Ishikawa (cell line): ENCODE measurements around the gene CACNA1C.

Experiments used
- CEBPB ChIP-seq: IDR thresholded peaks from 2 replicates; pipeline ENCODE4 v1.6.1; 2012
- CREB1 ChIP-seq: IDR thresholded peaks from 2 replicates; pipeline ENCODE4 v1.6.1; 2012; ENCODE audit warnings: low read depth
- EGR1 ChIP-seq: IDR thresholded peaks from 2 replicates; pipeline ENCODE4 v1.6.1; 2012
- EP300 ChIP-seq: IDR thresholded peaks from 2 replicates; pipeline ENCODE4 v1.6.1; 2012; ENCODE audit warnings: borderline replicate concordance
- FOXM1 ChIP-seq: IDR thresholded peaks from 2 replicates; pipeline ENCODE4 v1.6.1; 2012; ENCODE audit warnings: low read depth, borderline replicate concordance
- MAX ChIP-seq: IDR thresholded peaks from 2 replicates; pipeline ENCODE4 v1.6.1; 2012
- NFIC ChIP-seq: IDR thresholded peaks from 2 replicates; pipeline ENCODE4 v1.6.1; 2012
- RAD21 ChIP-seq: IDR thresholded peaks from 2 replicates; pipeline ENCODE4 v1.6.1; 2012; ENCODE audit warnings: low read depth
- REST ChIP-seq: IDR thresholded peaks from 2 replicates; pipeline ENCODE4 v1.6.1; 2012; ENCODE audit warnings: low read depth, mild to moderate bottlenecking
- TAF1 ChIP-seq: IDR thresholded peaks from 2 replicates; pipeline ENCODE4 v1.6.1; 2012; ENCODE audit warnings: low read depth, mild to moderate bottlenecking
- TCF12 ChIP-seq: IDR thresholded peaks from 2 replicates; pipeline ENCODE4 v1.6.1; 2012; ENCODE audit warnings: low read depth
- TEAD4 ChIP-seq: IDR thresholded peaks from 2 replicates; pipeline ENCODE4 v1.6.1; 2012
- USF1 ChIP-seq: IDR thresholded peaks from 2 replicates; pipeline ENCODE4 v1.6.1; 2012
- YY1 ChIP-seq: IDR thresholded peaks from 2 replicates; pipeline ENCODE4 v1.6.1; 2012; ENCODE audit warnings: low read depth
- ZBTB7A ChIP-seq: IDR thresholded peaks from 2 replicates; pipeline ENCODE4 v1.6.1; 2012; ENCODE audit warnings: low read depth

Gene CACNA1C

GRCh38 chr12:2344885-2345284 is 292.1 kb downstream of the CACNA1C start:
- TF ChIP-seq REST = no peak
- TF ChIP-seq TCF12 = no peak
- TF ChIP-seq CREB1 = no peak

GRCh38 chr12:2345902-2346301 is 293.1 kb downstream of the CACNA1C start:
- no peak for TF ChIP-seq TCF12
- TF ChIP-seq EGR1 = no peak
- TF ChIP-seq USF1 = no peak
- TF ChIP-seq CEBPB = no peak
- no peak for TF ChIP-seq TEAD4
- no peak for TF ChIP-seq MAX
- no peak for TF ChIP-seq ZBTB7A
- no peak for TF ChIP-seq REST
- no peak for TF ChIP-seq YY1
- no peak for TF ChIP-seq RAD21
- no peak for TF ChIP-seq EP300
- no peak for TF ChIP-seq NFIC

GRCh38 chr12:2346416-2346815 is 293.6 kb downstream of the CACNA1C start:
- no peak for TF ChIP-seq MAX
- TF ChIP-seq YY1 = no peak
- no peak for TF ChIP-seq EP300
- no peak for TF ChIP-seq RAD21

GRCh38 chr12:2347137-2347843 is 294.5 kb downstream of the CACNA1C start:
- TF ChIP-seq YY1 (no peak), CEBPB (no peak)

- TF ChIP-seq EGR1 = no peak
- no peak for TF ChIP-seq CEBPB
- TF ChIP-seq YY1 = no peak
- no peak for TF ChIP-seq TAF1
Observed at GRCh38 chr12:2347844-2348481, 295.2 kb downstream of the CACNA1C start.

- TF ChIP-seq TCF12 (no peak), FOXM1 (no peak), CREB1 (no peak)
Observed at GRCh38 chr12:2348482-2348852, 295.7 kb downstream of the CACNA1C start.

- TF ChIP-seq TCF12 (no peak), TAF1 (no peak), NFIC (no peak), CREB1 (no peak), MAX (no peak), TEAD4 (no peak), CEBPB (no peak), REST (no peak), EP300 (no peak), RAD21 (no peak), EGR1 (no peak), YY1 (no peak), FOXM1 (no peak), ZBTB7A (no peak)
Observed at GRCh38 chr12:2351161-2351560, 298.4 kb downstream of the CACNA1C start.
